Heart right ventricle (tissue), 16 donors: Measurements from ENCODE around the gene NEAT1. TPM values are rescaled to one million over a fixed set of nuclear protein-coding genes. Genes with fewer than 3 reads are reported as not detected.
A peak's percentile ranks its signal among the peaks of the same experiment; 100 is the strongest.

Experiments
- ATAC-seq, 8 donors: fragments of 200-7000 bp; cut with Tn5 transposase; one replicate each; pipeline ENCODE4 v1.9.1; 2020; ENCODE audit warnings: mild to moderate bottlenecking in 8 of 8, moderate library complexity in 8 of 8, moderate number of reproducible peaks in 1 of 8
- DNase-seq, 2 donors: peaks; one replicate each; pipeline ENCODE4 v3.0.0-alpha.2; 2020
- H3K27ac ChIP-seq, 10 donors: fragments of 200-600 bp; sonication (generic) in 2 of 10; one replicate each; pipeline versions ENCODE4 v1.5.0 to v1.8.0; 2020 to 2022; ENCODE audit warnings: mild to moderate bottlenecking in 3 of 10
- H3K27me3 ChIP-seq, 7 donors: fragments of 200-600 bp; one replicate each; pipeline ENCODE4 v1.8.0; 2021 to 2022; ENCODE audit warnings: mild to moderate bottlenecking in 2 of 7
- H3K36me3 ChIP-seq, 9 donors: fragments of 200-600 bp; sonication (generic) in 1 of 9; one replicate each; pipeline versions ENCODE4 v1.5.0 to v1.8.0; 2020 to 2022; ENCODE audit warnings: mild to moderate bottlenecking in 2 of 9
- H3K4me1 ChIP-seq, 9 donors: fragments of 200-600 bp; sonication (generic) in 1 of 9; one replicate each; pipeline versions ENCODE4 v1.5.0 to v1.8.0; 2020 to 2022; ENCODE audit warnings: mild to moderate bottlenecking in 4 of 9
- H3K4me3 ChIP-seq, 10 donors: fragments of 200-600 bp; sonication (generic) in 2 of 10; one replicate each; pipeline versions ENCODE4 v1.5.0 to v1.8.0; 2020 to 2022; ENCODE audit warnings: mild to moderate bottlenecking in 7 of 10, moderate library complexity in 2 of 10
- H3K9me3 ChIP-seq, 11 donors: fragments of 200-600 bp in 10 of 11; sonication (generic) in 2 of 11; one replicate each; pipeline versions ENCODE4 v1.5.0 to v1.8.0; 2013 to 2022; ENCODE audit warnings: mild to moderate bottlenecking in 2 of 11, control low read depth in 1 of 11, moderate library complexity in 1 of 11
- CTCF ChIP-seq, 9 donors: fragments of 200-600 bp; sonication (generic) in 2 of 9; IDR thresholded peaks; one replicate each; pipeline versions ENCODE4 v1.5.0 to v1.8.0; 2021 to 2022; ENCODE audit warnings: antibody characterized with exemption in 9 of 9, mild to moderate bottlenecking in 5 of 9, moderate library complexity in 1 of 9
- WGBS, 2 donors: extraction: QIAGEN DNeasy Blood & Tissue Kit; methylation state at CpG; one replicate each; pipeline ENCODE4 v1.1.7; 2013; ENCODE audit warnings: inconsistent platforms in 1 of 2; 5-methylcytosine and 5-hydroxymethylcytosine counted together
- intact Hi-C, 10 donors: fragments of 100-400 bp; cut with DNase I; formaldehyde crosslinking; loops; one replicate each; pipeline versions ENCODE4 v1.11.1 to v1.14.2; 2022
- polyA plus RNA-seq, 2 donors: library from polyadenylated mRNA; stranded (reverse); fragments of 200-250 nt; gene quantifications; one replicate each; pipeline ENCODE4 v1.2.3, GENCODE V29; 2013
- total RNA-seq, 10 donors: library from RNA; stranded (reverse); fragmentation: NEBNext Ultra II Directional in 3 of 10; extraction: Animal tissue kit (Norgen Biotek cat#: 25700) in 3 of 10; gene quantifications; one replicate each; pipeline versions ENCODE4 v1.2.1 to v1.2.4, GENCODE V29; 2021 to 2023
- donor health status: Arrhythmogenic right ventricular cardiomyopathy.
- donor health status: ischemic (EF 13 %, LVEDD 7.1; RV severe dilation, severe dysfunction).
- donor health status: healthy with polysubstance abuse.
- donor health status: DM: no; HTN: yes; CAD: no.
- donor health status: DM: no; HTN: no; CAD: no.
- donor health status: ischemic (EF 25% LVEDD 6.9; RV normal size, moderate dysfunction).
- donor health status: ischemic (EF 25% LVEDD 5.7; RV mildly dilated, moderate dysfunction).
- donor health status: healthy.
- donor health status: DM: yes; HTN: yes; CAD: no.
- donor health status: Ischemic cardiomyopathy.
- donor health status: ischemic (EF 35%, LVEDD 5.7; RV mildly dilated, moderate dysfunction).
- donor health status: nonischemic (EF 11% LVEDD 7.7; RV severe dilation, severe dysfunction).
- donor health status: DM: yes; HTN: yes; CAD: no.
- donor health status: PGD.
- donor health status: ischemic (EF 29% LVEDD 5.4; RV normal size, mild dysfunction).
- donor health status: nonischemic (EF 23%, LVEDD 6.1; RV moderate dilation, normal function).

The NEAT1 gene
- total and polyA plus RNA-seq, 12 donors: 103 to 1,899 (median 432) TPM

GRCh38 chr11:65376138-65376713 lies 46.4 kb upstream of the NEAT1 start:
- peaks cover 0 to 37% (median 17%) of the 10 kb centered on the region in 9 donors for H3K4me1 ChIP-seq
- H3K36me3 ChIP-seq: peaks cover 0 to 8% (median 0%) of the 10 kb centered on the region in 9 donors
- TF ChIP-seq CTCF (IDR thresholded peaks at IDR 0.05): no peak
- H3K27ac ChIP-seq: no peak overlapping the region
- intact Hi-C loops: loop anchor here in 4 of 10 donors (5.0 to 10.0 kb wide), 4 partner anchors 36 to 136 kb away; no protein-coding TSS in a partner anchor
- no peak overlapping the region for H3K4me3 ChIP-seq
- DNase-seq (no peak), ATAC-seq (no peak)
- no peaks in the 10 kb centered on the region for H3K27me3 ChIP-seq
- WGBS, 2 donors: 87 to 88% methylated on average over 16 of the region's 16 CpGs
- no peaks in the 10 kb centered on the region for H3K9me3 ChIP-seq

GRCh38 chr11:65377036-65377435 lies 45.6 kb upstream of the NEAT1 start:
- Histone ChIP-seq H3K4me1 (peaks cover 3 to 37% (median 20%) of the 10 kb centered on the region in 9 donors), H3K27ac (peak overlapping the region in 3 of 10 donors; percentile 0 to 31 (median 9)), H3K9me3 (no peaks in the 10 kb centered on the region), H3K36me3 (peaks cover 0 to 8% (median 0%) of the 10 kb centered on the region in 9 donors), H3K4me3 (no peak overlapping the region), H3K27me3 (no peaks in the 10 kb centered on the region)
- 45 to 51% methylated on average over 8 of the region's 8 CpGs for WGBS, 2 donors
- ATAC-seq (no peak), DNase-seq (no peak)
- intact Hi-C loops: loop anchor here in 4 of 10 donors (5.0 to 10.0 kb wide), 4 partner anchors 35 to 135 kb away; no protein-coding TSS in a partner anchor
- no peak for TF ChIP-seq CTCF (IDR thresholded peaks at IDR 0.05)

- 87 to 88% methylated on average over 8 of the region's 8 CpGs for WGBS, 2 donors
- peaks cover 0 to 8% (median 0%) of the 10 kb centered on the region in 9 donors for H3K36me3 ChIP-seq
- no peaks in the 10 kb centered on the region for H3K27me3 ChIP-seq
- H3K27ac ChIP-seq: peak overlapping the region in 2 of 10 donors; percentile 21 to 57
- intact Hi-C loops: loop anchor here in 4 of 10 donors (5.0 to 10.0 kb wide), 4 partner anchors 35 to 135 kb away; no protein-coding TSS in a partner anchor
- ATAC-seq (no peak), DNase-seq (no peak)
- peaks cover 4 to 38% (median 25%) of the 10 kb centered on the region in 9 donors for H3K4me1 ChIP-seq
- H3K9me3 ChIP-seq: no peaks in the 10 kb centered on the region
- TF ChIP-seq CTCF (IDR thresholded peaks at IDR 0.05): no peak
- H3K4me3 ChIP-seq: no peak overlapping the region
These were observed 44.8 kb upstream of the NEAT1 start for GRCh38 chr11:65377777-65378176.

- WGBS, 2 donors: 87 to 90% methylated on average over 19 of the region's 19 CpGs
- Histone ChIP-seq H3K27ac (peak overlapping the region in 2 of 10 donors; percentile 21 to 57), H3K4me3 (no peak overlapping the region), H3K36me3 (peaks cover 0 to 8% (median 0%) of the 10 kb centered on the region in 9 donors), H3K4me1 (peaks cover 10 to 44% (median 31%) of the 10 kb centered on the region in 9 donors), H3K27me3 (no peaks in the 10 kb centered on the region), H3K9me3 (no peaks in the 10 kb centered on the region)
- intact Hi-C loops: loop anchor here in 4 of 10 donors (5.0 to 10.0 kb wide), 4 partner anchors 34 to 134 kb away; no protein-coding TSS in a partner anchor
- no peak for ATAC-seq
- no peak for TF ChIP-seq CTCF (IDR thresholded peaks at IDR 0.05)
- DNase-seq: no peak
These were observed 44.2 kb upstream of the NEAT1 start for GRCh38 chr11:65378208-65378927.
